Neural progenitor cell (in vitro differentiated cells): ENCODE results near the gene LPAR2.

Source experiments
- CTCF ChIP-seq: fragments of 200-600 bp; sonication (generic); IDR thresholded peaks from 2 replicates; pipeline ENCODE4 v1.5.1; 2017; ENCODE audit warnings: antibody characterized with exemption, mild to moderate bottlenecking
- EZH2 ChIP-seq: fragments of 200-600 bp; sonication (generic); IDR thresholded peaks from 2 replicates; pipeline ENCODE4 v1.6.1; 2017; ENCODE audit warnings: antibody characterized with exemption, mild to moderate bottlenecking, moderate library complexity
- EZH2phosphoT487 ChIP-seq: fragments of 200-600 bp; sonication (generic); IDR thresholded peaks from 2 replicates; pipeline ENCODE4 v1.6.1; 2017; ENCODE audit warnings: antibody characterized with exemption

GRCh38 chr19:19649580-19649995 is 21.6 kb upstream of the LPAR2 start:
- TF ChIP-seq CTCF (no peak), EZH2phosphoT487 (no peak), EZH2 (no peak)
